LNCaP clone FGC (cell line): ENCODE measurements around the gene CPNE9.

Experiments used
- DNase-seq: peaks from one replicate; pipeline ENCODE4 v3.0.0-alpha.2; 2011; ENCODE audit warnings: low read depth
- H3K4me3 ChIP-seq: 2 replicates; pipeline ENCODE4 v1.5.1; 2011; ENCODE audit warnings: mild to moderate bottlenecking, low read depth, low read length, control low read depth
- TF ChIP-seq, protein P1 (sequence below): IDR thresholded peaks from 2 replicates; pipeline ENCODE4 v1.5.1; 2012; ENCODE audit warnings: mild to moderate bottlenecking; ENCODE audit not compliant: control insufficient read depth, insufficient read depth; ENCODE audit errors: extremely low read depth

CPNE9 gene

DNA sequence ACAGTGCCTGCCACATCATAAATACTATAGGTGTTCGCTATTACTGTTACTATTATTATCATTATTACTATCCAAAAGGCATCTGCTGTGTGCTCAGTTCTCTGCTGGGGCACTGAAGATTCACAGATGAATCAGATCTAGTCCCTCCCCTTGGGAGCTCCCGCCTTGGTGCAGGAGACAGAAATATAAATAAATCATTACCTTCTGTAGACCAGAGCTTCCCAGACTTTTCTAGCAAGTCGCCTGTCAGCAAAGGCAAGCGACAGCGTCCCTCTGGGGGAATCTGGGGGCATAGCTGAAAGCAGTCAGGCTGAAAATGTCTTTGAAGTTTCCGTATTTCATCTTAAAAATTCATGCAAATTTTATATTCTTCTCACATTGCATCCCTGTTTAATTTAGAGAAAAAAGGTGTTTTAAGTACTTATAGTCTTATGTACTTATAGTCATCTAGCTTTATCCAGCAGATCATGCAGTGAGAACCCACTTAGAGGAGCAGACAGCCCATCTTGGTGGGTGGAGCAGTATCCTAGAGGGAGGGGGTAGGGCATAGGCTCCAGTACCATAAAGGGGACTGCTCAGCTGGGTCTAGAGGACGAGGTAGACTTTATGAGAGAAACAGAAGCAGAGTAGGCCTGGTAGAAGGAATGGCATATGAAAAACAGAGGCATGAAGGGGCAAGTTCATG, 17.5 kb downstream of the CPNE9 start:
- TF ChIP-seq, protein P1, sequence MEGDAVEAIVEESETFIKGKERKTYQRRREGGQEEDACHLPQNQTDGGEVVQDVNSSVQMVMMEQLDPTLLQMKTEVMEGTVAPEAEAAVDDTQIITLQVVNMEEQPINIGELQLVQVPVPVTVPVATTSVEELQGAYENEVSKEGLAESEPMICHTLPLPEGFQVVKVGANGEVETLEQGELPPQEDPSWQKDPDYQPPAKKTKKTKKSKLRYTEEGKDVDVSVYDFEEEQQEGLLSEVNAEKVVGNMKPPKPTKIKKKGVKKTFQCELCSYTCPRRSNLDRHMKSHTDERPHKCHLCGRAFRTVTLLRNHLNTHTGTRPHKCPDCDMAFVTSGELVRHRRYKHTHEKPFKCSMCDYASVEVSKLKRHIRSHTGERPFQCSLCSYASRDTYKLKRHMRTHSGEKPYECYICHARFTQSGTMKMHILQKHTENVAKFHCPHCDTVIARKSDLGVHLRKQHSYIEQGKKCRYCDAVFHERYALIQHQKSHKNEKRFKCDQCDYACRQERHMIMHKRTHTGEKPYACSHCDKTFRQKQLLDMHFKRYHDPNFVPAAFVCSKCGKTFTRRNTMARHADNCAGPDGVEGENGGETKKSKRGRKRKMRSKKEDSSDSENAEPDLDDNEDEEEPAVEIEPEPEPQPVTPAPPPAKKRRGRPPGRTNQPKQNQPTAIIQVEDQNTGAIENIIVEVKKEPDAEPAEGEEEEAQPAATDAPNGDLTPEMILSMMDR, result no peak
- H3K4me3 ChIP-seq, result no peak overlapping the region
- no peak for DNase-seq

- H3K4me3 ChIP-seq, result no peak overlapping the region
- TF ChIP-seq, protein P1, result no peak
- no peak for DNase-seq
These were observed 18.0 kb downstream of the CPNE9 start for GRCh38 chr3:9721700-9722060.

DNA sequence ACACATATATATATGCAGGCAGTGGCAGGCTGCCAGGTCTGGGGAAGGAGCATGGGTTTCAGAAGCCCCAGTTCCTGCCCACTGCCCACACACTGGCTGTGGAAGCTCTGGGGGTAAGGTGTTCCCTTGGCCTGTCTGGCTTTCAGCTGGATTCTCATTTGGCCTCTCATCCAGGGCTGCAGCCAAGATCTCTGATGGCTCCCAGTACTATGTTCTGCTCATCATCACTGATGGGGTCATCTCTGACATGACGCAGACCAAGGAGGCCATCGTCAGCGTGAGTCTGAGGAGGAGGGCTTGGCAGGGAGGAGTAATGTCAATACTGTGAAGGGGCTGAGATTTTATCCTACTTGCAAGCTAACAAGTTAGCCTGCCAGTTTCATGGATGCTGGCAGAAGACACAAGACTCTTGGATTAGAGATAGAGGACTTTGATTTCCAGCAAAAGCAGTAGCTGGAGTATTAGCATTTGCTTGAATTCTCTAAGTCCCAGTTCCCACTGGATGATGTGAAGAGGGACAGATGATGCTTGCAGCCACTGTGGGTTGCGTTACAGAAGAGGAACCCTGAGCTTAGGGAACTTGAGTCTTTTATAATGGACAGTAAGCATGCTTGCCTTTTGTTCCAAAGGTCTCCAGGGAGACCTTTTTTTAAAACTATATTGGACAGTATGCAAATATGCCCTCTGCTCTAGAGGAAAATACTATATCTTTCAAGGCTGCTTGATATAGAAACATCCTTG, 22.3 kb downstream of the CPNE9 start:
- TF ChIP-seq, protein P1, result no peak
- DNase-seq, result no peak
- H3K4me3 ChIP-seq, result no peak overlapping the region

GRCh38 chr3:9727041-9727595, 23.5 kb downstream of the CPNE9 start:
- DNase-seq, result no peak
- TF ChIP-seq, protein P1, result peak; percentile 24; the same call in 1 of the 2 replicates
- no peak overlapping the region for H3K4me3 ChIP-seq

- TF ChIP-seq, protein P1, result no peak
- no peak for DNase-seq
- H3K4me3 ChIP-seq, result no peak overlapping the region
These were observed 24.1 kb downstream of the CPNE9 start for GRCh38 chr3:9727743-9728142.

DNA sequence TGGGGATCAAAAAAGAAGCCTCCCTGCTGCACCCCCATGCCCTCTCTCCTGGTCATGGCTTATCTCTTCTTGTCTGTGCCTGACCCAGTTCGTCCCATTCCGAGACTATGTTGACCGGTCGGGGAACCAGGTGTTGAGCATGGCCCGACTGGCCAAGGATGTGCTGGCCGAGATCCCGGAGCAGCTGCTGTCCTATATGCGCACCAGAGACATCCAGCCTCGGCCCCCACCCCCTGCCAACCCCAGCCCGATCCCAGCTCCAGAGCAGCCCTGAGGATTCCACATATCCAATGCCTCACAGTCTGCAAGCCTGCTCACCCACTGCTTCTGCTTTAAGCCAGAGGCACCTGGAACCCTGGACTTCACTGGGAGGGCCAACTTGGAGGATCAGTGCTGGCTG, 25.8 kb downstream of the CPNE9 start:
- H3K4me3 ChIP-seq, result no peak overlapping the region
- DNase-seq, result no peak
- TF ChIP-seq, protein P1, result no peak

- TF ChIP-seq, protein P1, result no peak
- H3K4me3 ChIP-seq, result peak overlapping the region; percentile 97
- DNase-seq, result no peak
These were observed 27.1 kb downstream of the CPNE9 start for GRCh38 chr3:9730657-9731205.
